ENCODE measurements around the gene ELFN1. TPM values are rescaled to one million over a fixed set of nuclear protein-coding genes. Genes with fewer than 3 reads are reported as not detected.

Gene ELFN1
- total and polyA plus RNA-seq, 4 donors: 0.43 to 3.5 (median 3.4) TPM

DNA sequence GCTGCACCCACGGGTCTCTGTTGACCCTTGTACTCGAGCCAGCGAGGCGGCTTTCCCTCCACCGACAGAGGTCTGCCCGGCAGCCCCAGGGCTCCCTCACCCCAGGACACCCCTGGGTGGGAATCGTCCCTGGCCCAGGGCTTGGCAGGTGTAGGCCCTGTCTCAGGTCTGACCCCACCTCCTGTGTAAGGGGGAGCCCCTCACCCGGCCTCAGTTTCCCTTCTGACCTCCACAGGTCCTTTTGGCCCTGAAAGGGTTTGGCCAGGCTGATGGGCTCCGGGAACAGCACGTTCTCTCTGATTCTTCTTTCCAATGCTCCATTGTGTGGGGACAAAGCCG lies 25.0 kb upstream of the ELFN1 start:
- Histone ChIP-seq H3K9me3 (ENCODE audit: control insufficient read depth in 4 of 4, low read length in 3 of 4) (no peaks in the 10 kb centered on the region), H3K4me3 (ENCODE audit: low read depth in 1 of 3, low read length in 3 of 3) (no peak overlapping the region), H3K9ac (ENCODE audit: low read depth in 1 of 2, low read length in 2 of 2) (no peak overlapping the region), H3K4me1 (ENCODE audit: control insufficient read depth in 4 of 4, insufficient read depth in 4 of 4, low read length in 3 of 4) (no peaks in the 10 kb centered on the region), H3K27me3 (ENCODE audit: control insufficient read depth in 4 of 4, insufficient read depth in 4 of 4, low read length in 3 of 4) (no peaks in the 10 kb centered on the region), H3K27ac (ENCODE audit: low read depth in 1 of 2, low read length in 2 of 2) (no peak overlapping the region), H3K36me3 (ENCODE audit: control insufficient read depth in 4 of 4, insufficient read depth in 3 of 4, low read depth in 1 of 4, low read length in 3 of 4) (no peaks in the 10 kb centered on the region)
- WGBS: 59% methylated on average over 11 of the region's 11 CpGs
- DNase-seq (ENCODE audit: low spot score): no peak
- TF ChIP-seq YY1 (IDR thresholded peaks at IDR 0.05) (no peak), HNF4A (conservative IDR thresholded peaks at IDR 0.05) (no peak), TAF1 (conservative IDR thresholded peaks at IDR 0.05) (no peak), SP1 (IDR thresholded peaks at IDR 0.05) (no peak), FOXA1 (IDR thresholded peaks at IDR 0.05) (no peak), REST (IDR thresholded peaks at IDR 0.05) (no peak)
- TF ChIP-seq, protein P1, sequence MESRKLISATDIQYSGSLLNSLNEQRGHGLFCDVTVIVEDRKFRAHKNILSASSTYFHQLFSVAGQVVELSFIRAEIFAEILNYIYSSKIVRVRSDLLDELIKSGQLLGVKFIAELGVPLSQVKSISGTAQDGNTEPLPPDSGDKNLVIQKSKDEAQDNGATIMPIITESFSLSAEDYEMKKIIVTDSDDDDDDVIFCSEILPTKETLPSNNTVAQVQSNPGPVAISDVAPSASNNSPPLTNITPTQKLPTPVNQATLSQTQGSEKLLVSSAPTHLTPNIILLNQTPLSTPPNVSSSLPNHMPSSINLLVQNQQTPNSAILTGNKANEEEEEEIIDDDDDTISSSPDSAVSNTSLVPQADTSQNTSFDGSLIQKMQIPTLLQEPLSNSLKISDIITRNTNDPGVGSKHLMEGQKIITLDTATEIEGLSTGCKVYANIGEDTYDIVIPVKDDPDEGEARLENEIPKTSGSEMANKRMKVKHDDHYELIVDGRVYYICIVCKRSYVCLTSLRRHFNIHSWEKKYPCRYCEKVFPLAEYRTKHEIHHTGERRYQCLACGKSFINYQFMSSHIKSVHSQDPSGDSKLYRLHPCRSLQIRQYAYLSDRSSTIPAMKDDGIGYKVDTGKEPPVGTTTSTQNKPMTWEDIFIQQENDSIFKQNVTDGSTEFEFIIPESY (IDR thresholded peaks at IDR 0.05): no peak
- TF ChIP-seq, protein P2, sequence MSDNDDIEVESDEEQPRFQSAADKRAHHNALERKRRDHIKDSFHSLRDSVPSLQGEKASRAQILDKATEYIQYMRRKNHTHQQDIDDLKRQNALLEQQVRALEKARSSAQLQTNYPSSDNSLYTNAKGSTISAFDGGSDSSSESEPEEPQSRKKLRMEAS (IDR thresholded peaks at IDR 0.05): no peak

GRCh38 chr7:1645476-1645875 lies 24.6 kb upstream of the ELFN1 start:
- Histone ChIP-seq H3K27ac (ENCODE audit: low read depth in 1 of 2, low read length in 2 of 2) (no peak overlapping the region), H3K36me3 (ENCODE audit: control insufficient read depth in 4 of 4, insufficient read depth in 3 of 4, low read depth in 1 of 4, low read length in 3 of 4) (no peaks in the 10 kb centered on the region), H3K4me3 (ENCODE audit: low read depth in 1 of 3, low read length in 3 of 3) (no peak overlapping the region), H3K27me3 (ENCODE audit: control insufficient read depth in 4 of 4, insufficient read depth in 4 of 4, low read length in 3 of 4) (no peaks in the 10 kb centered on the region), H3K9me3 (ENCODE audit: control insufficient read depth in 4 of 4, low read length in 3 of 4) (no peaks in the 10 kb centered on the region), H3K9ac (ENCODE audit: low read depth in 1 of 2, low read length in 2 of 2) (no peak overlapping the region), H3K4me1 (ENCODE audit: control insufficient read depth in 4 of 4, insufficient read depth in 4 of 4, low read length in 3 of 4) (no peaks in the 10 kb centered on the region)
- WGBS: 93% methylated on average over 13 of the region's 13 CpGs
- TF ChIP-seq GABPA (IDR thresholded peaks at IDR 0.05 in 1 of 2, conservative IDR thresholded peaks at IDR 0.05 in 1 of 2) (no peak), NR2F2 (IDR thresholded peaks at IDR 0.05) (no peak), TAF1 (conservative IDR thresholded peaks at IDR 0.05) (no peak), EGR1 (IDR thresholded peaks at IDR 0.05; ENCODE audit: low read depth in 2 of 2) (no peak), RXRA (IDR thresholded peaks at IDR 0.05) (no peak), FOXA2 (IDR thresholded peaks at IDR 0.05) (no peak), HNF4A (conservative IDR thresholded peaks at IDR 0.05) (no peak)
- TF ChIP-seq, protein P2 (IDR thresholded peaks at IDR 0.05): no peak
- TF ChIP-seq, protein P1 (IDR thresholded peaks at IDR 0.05): no peak
- DNase-seq (ENCODE audit: low spot score): no peak
